Right lobe of liver (tissue), 4 donors: ENCODE data around the gene LY86.

Source experiments
- CTCF ChIP-seq, 4 donors: fragments of 200-600 bp in 3 of 4; fragments of 450-650 bp in 1 of 4; IDR thresholded peaks; one replicate each; pipeline versions ENCODE4 v1.5.1 to v1.8.0; 2016 to 2022; ENCODE audit warnings: antibody characterized with exemption in 4 of 4, mild to moderate bottlenecking in 2 of 4
- POLR2A ChIP-seq: fragments of 450-650 bp; IDR thresholded peaks from one replicate; pipeline ENCODE4 v1.6.1; 2017; ENCODE audit warnings: antibody characterized with exemption, mild to moderate bottlenecking
- donor health status: DM: no; HTN: no; CAD: no.
- donor health status: DM: no; HTN: no; CAD: no.
- donor health status: DM: no; HTN: yes; CAD: no.

- TF ChIP-seq CTCF (IDR thresholded peaks at IDR 0.05) (no peak), POLR2A (no peak)
Observed at GRCh38 chr6:6593867-6594468, 5.4 kb downstream of the LY86 start.
